ENCODE results near the gene TNFSF15.

TNFSF15 gene

DNA sequence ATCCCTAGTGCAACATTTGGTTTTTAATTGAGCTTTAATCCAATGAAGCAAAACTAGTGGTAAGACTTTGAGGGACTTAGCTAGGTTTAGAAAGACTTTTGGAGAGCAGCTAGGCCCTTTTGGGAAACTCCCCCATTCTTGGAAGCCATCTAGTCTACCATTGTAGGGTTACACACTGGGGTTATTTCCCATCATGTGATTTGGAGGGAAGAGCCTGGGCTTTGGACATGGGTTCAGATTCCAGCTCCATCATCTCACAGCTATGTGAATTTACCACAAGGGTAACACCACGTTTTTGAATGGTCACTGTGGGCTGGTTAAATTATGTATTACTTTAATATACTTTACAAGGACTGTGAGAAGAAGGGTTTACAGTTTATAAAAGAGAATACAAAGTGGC is 18.3 kb upstream of the TNFSF15 start:
- DNase-seq, result no peak

DNA sequence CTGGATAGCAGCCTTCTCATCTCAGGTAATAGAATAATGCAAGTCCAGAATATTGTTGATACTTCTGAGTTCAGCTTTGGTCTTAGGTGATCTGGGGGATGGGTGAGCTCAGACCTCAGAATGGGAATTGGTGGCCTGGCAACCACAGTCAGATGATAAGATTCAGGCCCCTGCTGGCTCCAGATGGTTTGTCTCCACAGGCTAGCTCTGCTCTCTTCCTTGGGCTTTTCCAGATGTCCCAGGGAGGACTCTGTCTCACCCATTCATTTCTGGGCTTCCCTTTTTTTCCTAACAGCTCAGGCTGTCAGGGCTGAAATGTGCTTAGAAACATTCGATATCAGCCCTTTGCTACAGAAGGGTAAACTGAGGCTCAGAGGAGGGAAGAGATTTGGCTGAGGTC is 17.6 kb upstream of the TNFSF15 start:
- no peak for DNase-seq

DNA sequence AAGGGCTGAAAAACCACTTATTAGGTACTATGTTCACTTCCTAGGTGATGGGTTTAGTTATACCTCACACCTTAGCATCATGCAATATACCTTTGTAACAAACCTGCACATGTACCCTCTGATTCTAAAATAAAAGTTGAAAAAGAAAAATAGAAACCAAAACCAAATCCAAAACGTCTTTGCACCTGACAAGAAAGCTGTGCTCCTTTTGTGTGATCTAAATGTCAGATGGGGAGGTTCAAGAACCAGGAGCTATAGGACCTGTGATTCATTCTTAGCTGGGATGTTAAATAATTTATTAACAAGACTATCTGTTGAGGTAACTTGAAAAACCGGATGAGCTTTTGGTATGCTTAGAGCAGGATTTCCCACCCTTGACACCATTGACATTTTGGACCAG is 16.9 kb upstream of the TNFSF15 start:
- no peak for DNase-seq

DNA sequence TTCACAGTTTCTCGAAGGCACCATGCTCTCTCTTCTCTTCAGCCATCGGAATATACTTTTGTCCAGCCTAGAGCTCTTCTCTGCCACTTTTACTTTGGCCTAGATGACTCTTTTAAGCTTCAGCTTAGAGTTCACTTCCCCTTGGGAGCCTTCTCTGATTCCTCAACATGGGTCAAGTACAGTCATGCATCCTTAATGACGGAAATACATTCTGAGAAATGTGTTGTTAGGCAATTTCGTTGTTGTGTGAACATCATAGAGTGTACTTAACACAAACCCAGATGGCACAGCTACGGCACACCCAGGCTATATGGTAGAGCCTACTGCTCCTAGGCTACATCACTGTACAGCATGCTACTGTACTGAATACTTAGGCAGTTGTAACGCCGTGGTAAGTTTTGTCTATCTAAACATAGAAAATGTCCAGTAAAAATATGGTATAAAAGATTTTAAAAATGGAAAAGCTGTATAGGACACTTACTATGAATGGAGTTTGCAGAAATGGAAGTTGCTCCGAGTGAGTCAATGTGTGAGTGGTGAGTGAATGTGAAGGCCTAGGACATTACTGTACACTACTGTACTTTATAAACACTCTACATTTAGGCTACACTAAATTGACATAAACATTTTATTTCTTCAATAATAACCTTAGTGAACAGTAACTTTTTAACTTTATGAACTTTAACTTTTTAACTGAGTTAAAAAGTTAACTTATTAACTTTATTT is 15.1 kb upstream of the TNFSF15 start:
- DNase-seq, result no peak

DNA sequence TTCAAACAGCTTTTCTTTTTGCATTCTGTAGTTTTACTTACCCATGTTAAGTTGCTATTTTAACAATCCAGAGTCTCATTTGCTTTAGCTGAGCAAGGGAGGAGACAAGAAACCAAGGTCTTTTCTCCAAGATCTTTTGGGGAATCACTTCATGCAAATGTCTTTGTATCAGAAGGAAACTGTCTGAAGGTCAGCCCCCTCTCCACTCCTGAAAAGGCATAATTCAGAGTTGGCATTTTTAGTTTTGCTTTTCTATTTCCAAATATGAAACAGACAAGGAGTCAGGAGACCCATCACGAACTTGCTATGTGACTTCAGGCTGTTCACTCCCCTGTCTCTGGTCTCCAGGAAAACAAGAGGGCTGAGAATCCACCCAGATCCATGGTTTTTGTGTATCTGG is 12.3 kb upstream of the TNFSF15 start:
- DNase-seq, result no peak

DNA sequence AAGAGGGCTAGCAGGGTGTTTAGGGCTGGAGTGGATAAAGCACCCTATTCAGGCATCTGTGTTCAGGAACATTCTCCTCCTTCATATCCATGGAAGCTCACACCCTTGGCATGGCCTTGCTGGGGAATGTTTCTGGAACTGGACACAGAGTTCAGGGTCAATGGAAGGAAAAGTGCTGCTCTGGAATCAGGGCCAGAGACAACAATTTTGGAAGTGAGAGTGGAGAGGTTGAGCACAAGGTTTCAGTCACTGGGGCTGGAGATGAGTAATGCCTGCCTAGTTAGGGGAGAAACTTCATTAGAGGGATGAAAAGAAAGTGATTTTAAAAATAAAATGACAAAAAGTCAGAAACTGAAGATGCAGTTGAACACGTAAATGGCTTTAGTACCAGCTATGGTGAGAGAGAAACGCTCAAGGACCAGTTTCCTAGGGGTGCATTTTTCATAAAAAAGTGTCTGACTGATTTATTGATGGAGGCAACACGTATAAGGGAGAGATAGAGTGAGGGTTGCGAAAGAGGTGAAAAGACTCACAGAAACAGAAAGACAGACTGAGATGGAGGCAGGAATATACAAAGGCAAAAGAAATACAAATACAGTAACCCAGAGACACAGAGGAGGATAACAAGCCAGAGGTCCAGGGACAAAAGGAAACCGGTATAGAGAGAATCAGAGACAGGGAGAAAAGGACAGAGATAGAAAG is 8.0 kb upstream of the TNFSF15 start:
- no peak for DNase-seq

DNA sequence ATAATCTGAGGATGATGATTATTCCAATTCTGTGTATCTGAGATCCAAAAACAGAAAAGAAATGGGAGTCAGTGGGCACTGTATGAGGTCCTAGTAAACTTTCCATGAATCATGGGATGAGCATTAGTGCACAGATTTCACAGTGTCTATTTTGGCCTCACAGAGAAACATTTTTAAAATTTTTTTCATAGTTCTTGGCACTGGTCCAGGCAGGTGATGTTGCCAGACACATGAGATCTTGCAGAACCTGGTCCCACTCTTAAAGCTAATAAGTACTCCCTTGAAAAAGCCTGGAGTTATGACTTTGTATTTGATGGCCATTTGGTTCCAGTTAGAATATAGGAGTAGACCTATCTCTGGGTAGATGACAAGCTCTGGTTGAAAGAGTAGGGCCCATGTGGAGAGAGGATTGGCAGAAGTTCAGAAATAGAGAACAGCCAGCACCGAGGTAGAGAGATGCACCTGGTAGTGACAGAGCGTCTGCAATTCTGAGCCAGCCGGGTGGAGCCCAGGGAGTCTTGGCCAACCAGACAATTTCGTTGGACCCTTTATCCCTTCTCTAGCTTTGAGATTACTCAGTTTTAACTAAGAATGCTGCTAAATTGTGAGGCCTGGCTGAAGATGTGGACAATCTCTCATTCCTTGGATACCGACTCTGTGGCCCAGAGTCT is 6.3 kb upstream of the TNFSF15 start:
- DNase-seq, result peak; percentile 43

DNA sequence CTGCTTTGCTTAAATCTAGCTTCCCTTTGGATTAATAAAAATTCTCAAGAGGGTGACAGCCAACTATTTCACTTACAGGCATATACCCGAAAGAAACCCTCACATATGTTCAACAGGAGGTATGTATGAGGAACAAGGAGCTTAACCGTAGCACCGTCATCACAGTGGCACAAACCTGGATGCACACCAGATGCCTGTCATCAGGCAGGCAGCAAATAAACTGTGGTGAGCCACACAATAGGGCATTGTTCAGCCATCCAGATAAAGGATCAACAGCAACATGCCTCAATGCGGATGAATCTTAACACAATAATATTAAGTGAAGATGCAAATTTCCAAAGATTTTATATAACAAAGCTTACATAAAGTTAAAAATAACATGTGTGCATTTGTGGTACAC is 5.5 kb upstream of the TNFSF15 start:
- DNase-seq, result no peak

DNA sequence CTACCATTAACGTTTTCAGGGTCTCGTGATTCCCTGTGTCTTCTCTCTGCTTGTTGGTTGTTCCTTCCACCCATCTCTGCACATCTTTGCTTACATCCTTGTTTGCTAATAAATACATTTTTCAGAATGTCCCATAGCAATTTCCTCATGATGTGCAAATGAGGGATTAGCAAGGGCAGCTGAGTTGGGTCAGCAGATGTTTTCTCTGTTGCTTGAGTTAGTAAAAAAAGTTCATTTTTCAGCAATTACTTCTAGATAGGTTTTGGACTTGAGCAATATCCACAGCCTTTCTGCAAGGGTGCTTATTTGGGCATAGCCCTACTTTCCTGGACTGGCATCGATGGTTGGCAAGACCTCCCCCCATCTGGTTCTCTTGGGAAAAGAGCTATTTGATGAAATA is 4.8 kb upstream of the TNFSF15 start:
- no peak for DNase-seq

DNA sequence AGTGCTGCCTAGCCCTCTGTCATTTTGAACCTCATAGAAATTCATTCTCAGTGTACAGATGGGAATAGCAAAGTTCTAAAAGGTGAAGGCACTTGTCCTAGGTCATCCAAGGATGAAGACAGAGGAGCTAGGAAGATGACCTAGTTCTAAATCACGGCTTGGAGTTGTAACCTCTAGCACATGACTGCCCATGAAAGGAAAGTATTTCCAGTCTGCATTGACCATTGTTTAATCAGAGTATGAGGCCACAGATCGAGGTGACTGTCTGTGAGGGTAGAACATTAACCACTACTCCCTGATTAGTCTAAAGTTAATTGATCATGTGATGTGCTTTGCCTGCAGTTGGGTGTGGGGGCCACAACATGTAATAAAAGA is 674 bp upstream of the TNFSF15 start:
- no peak for DNase-seq

DNA sequence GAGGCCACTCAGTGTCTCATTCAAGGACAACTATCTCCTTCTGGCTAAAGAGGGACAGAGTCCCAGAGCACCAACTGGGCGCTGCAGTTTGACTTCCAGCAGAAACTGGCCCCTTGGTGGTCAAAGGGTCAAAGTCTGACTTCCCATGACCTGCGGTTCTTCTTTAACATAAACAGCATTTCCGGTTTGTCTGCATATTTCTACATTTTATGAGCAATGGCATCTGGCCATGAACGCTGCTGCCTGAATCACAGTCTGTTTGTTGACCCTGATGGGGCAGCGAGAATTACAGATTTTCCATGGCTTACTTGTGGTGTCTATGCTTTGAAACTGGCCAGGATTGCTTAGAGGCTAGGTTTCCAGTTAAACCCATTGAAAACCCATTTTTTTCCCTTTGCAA is 1.3 kb downstream of the TNFSF15 start:
- no peak for DNase-seq

DNA sequence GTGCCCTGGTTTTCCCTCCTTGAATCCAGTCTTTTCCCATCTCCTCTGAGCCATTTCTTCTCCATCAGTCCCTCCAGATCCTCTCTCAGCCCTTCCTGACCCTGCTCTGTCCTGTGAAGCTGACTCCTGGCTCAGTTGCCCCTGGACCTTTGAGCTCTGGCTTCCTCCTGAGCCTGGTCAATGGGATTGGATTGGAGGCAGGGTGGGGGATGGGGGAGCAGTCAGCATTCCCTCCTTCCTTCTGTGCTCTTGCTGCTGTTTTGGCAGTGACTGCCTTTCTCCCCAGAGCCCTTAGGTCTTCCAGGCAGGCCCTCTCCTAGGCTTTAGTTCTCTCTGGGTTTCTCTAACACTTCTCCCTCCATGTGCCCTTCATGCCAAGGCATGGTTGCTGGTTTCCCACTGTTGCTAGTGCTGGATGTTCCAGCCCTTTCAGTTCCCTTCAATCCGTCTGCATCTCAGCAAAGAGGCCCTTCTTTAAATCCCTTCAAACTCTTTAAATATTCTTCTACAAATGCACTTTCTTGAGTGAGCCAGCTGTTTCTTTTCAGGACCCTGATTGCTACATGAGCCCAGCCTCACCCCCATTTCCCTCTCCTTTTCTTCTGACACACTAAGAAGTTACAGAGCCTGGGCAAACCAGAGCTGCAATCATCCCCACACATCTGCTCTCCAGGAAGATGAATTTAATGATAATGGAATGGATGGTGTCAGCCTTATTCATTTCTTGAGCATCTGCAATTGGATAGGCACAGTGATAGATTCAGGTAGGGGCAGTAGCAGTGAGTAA is 2.2 kb downstream of the TNFSF15 start:
- no peak for DNase-seq

DNA sequence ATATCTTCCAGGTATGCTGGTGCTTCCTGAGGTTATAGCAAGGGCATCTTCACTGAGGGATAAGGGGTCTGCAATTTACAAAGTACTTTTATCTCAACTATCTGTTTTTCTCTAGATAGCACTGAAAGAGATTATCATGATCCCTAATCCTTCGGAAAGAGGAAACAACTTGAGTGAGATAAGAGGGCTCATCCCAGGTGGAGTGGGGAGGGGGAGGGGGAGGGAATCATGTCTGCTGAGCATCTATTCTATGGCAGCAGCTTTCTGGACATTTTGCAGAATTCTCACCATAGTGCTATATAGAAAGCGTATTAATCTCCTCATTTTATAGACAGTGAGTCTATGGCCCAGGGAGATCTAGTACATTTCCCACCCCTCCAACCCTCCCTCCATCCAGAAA is 5.9 kb downstream of the TNFSF15 start:
- no peak for DNase-seq

DNA sequence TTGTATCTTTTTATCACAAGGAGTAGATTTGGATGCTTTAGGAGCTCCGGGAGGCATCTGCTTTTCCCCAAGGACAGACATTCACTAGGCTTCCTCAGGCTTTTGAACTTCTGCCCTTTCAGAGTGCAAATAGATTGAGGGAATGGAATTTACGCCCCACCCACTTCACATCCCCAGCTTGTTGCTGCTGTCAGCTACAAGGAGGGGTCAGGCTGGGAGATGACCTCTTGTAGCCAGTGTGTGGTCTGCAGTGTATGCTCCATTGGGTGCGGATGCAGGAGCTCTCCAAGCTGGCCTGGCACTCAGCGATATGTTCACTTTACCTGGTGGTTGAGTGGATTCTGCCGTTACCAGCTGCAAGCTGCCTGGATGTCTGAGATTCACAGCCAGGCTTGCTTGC is 6.4 kb downstream of the TNFSF15 start:
- DNase-seq, result no peak

DNA sequence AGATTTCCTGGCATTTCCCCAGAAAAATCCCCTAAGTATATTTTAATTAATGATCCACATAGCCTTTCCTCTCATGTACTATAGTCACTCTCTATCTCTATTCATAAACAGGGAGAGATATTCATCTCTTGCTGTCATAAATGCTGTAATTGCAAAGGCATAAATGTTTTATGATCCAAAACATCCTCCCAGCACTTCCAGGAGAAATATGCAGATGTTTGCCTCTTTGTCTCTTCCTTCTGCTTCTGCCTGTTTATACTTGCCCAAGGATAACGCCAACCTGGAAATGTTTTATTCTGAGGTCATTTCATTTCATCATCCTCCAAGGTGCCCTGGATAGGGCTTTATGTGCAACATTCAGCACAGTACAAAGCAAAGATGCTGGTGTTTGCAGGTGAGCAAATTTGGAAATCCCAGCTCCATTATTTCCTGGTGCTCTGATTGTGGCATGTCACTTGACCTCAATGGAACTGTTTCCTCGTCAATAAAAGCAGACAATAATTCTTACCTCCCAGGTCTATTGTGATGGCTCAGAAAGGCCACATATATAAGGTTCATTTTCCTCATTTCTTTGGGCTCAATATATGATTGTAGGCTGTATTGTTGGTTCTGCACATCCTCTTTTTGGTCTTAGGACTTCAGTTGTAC is 6.9 kb downstream of the TNFSF15 start:
- peak; percentile 22 for DNase-seq

DNA sequence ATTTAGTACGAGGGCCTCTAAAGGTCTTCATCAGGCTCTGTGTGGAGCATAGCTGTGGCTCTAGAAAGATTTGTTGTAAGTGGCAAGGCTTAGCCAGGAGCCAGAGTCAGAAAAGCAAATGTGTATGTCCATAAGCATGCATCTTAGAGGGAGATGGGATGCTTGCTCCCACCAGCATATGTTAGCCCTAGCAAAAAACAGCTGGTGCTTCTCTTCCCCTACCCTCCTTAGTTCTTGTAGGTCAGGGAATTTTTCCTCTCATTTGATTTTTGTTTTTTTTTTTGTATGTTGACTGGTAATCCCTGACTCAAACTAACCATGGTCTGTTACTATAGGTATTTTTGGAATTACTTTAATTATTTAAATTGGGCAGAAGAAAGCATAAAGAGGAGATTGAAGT is 7.7 kb downstream of the TNFSF15 start:
- no peak for DNase-seq

DNA sequence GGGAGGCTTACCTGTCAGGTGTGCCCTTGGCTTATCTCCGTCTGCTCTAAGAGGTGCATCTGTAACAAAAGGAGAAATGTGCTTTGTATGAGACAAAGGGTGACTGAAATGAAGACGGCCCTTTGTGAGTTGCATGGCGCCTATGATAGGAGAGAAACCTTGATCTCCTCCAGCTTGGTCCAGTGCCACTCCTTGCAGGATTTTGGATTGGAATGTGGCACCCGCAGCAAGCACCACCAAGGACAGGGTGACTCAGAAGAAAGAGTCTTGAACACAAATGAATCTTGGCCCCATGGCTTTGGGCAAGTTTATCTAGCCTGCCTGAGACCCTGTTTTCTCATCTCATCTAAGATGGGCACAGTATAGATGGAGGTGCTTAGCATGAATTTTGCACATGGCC is 13.4 kb downstream of the TNFSF15 start:
- no peak for DNase-seq

DNA sequence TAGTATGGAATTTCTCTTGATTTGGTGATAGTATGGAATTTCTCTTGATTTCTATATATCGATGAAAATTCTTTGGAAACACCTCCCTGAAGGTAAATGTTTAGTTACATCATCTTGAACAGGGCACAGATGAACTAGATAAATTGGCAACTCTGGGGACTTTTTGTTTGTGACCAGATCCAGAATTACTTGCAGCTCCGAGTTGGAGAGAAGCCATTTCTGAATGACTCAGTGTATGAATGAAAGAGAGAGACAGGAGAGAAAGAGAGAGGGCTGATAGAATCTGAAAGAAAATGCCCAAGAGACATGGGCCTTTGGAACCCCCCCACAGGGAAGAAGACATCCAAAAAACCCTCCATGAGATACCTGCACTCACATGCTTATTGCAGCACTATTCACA is 14.1 kb downstream of the TNFSF15 start:
- DNase-seq, result no peak

DNA sequence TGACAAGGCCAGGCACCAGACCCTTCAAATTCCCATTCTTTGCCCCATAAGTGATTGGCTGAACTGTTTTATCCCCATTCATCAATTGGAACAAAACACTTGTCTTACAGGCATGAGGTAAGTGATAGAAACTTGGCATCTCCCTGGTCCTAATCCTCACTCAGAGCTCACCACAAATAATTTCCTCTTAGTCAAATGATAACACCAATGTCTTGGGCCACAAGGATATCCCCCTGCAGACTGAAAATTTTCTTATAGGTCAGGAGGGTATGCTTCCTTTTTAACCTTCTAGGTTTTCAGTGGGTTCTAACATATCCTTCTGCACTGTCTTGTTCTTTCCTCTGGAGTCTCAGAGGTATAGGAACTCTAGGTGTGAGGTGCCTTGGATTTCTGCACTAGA is 14.5 kb downstream of the TNFSF15 start:
- DNase-seq, result no peak

DNA sequence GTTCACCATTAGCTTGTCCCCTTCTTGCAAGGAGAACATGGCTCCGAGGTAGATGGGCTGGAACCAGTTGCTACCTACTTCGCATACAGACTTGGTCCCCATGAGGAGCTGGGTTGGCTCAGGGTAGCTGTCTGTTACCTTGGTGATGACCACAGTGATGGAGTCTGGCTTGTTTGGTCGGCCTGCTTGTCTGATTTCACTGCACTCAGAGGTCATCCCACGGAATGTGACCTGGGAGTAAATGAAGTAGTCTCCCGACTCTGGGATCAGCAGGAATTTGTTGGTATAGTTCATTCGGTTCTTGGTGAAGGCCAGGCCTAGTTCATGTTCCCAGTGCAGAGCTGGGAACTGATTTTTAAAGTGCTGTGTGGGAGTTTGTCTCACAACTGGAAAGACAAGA is 15.3 kb downstream of the TNFSF15 start:
- DNase-seq, result no peak

DNA sequence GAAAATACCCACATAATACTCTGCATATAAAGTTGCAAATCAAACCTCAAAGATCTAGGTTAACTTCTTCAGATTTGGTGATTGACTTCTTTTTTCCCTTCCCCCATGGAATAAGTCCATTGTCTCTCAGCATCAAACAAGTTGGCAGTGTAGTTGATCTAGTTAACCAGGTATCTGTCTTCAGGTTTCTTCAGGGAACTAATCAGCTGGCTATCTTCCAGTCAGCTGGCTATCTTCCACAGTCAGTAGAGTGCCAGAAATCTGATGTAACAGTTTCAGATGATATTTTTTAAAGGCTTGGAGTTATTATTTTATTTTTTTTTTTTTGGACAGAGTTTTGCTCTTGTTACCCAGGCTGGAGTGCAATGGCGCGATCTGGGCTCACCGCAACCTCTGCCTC is 16.8 kb downstream of the TNFSF15 start:
- no peak for DNase-seq

DNA sequence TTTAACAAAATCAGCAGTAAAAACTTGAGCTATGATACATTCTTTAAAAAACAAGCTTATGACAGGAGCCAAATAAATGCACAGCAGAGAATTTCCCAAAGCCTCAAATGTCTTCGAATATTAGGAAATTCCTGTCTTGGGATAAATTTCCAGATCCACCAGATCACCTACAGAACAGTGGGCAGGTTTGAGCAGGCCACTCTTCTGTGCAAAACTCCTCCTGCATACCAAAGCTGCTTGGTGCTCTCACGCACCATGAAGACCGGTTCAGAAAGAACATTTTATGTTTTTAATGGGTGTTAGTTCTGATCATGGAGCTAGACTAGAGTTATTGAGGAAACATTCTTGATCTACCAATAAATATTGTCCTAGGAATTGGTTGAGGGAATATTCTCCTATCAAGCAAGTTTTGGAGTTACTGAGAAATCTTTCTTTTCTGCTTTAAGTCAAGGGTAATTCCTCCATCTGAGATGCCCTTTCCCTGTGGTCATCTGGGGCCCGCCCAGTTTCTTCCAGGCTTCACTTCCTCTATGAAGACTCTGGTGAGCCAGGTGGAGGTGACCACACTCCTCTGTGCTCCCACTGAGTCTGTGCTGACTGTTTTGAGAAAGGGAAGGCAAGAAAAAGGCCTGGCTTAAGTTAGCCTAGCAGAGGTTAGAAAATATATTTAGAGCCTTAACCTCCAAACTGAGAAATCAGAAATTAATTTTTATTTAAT is 17.9 kb downstream of the TNFSF15 start:
- no peak for DNase-seq
